Mammary epithelial cell (primary cell): ENCODE results near the gene HOXB8.
A peak's percentile ranks its signal among the peaks of the same experiment; 100 is the strongest.

Experiments
- EZH2 ChIP-seq: IDR thresholded peaks from 2 replicates; pipeline ENCODE4 v1.6.1; 2012; ENCODE audit warnings: low read length, inconsistent platforms, borderline replicate concordance
- TF ChIP-seq, protein P1 (sequence below), 2 donors: IDR thresholded peaks in 1 of 2; conservative IDR thresholded peaks in 1 of 2; 2 replicates each; pipeline ENCODE4 v1.5.1; 2011 to 2012; ENCODE audit warnings: inconsistent platforms in 2 of 2, low read length in 2 of 2, mild to moderate bottlenecking in 2 of 2, control low read depth in 1 of 2, low read depth in 1 of 2; ENCODE audit not compliant: insufficient read depth in 1 of 2; ENCODE audit errors: extremely low read depth in 1 of 2

DNA sequence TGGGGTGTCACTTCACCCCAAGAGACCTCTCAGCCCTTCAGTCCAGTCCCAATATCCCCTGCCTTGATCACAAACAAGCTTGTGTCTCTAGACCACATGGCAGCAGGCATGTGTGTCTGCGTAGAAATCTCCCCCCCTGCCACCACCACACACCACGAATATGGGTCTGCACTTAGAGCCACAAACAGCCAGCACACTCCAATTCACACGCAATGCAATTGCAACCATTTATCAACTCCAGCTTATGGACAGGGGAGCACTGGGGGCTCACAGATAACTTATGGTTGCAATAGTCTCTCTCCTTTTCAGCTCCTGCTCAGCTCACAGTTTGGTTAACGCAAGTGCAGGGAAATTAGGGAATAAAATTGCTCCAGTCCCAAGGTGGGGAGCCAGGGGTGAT is 8.5 kb upstream of the HOXB8 start:
- TF ChIP-seq, protein P1, sequence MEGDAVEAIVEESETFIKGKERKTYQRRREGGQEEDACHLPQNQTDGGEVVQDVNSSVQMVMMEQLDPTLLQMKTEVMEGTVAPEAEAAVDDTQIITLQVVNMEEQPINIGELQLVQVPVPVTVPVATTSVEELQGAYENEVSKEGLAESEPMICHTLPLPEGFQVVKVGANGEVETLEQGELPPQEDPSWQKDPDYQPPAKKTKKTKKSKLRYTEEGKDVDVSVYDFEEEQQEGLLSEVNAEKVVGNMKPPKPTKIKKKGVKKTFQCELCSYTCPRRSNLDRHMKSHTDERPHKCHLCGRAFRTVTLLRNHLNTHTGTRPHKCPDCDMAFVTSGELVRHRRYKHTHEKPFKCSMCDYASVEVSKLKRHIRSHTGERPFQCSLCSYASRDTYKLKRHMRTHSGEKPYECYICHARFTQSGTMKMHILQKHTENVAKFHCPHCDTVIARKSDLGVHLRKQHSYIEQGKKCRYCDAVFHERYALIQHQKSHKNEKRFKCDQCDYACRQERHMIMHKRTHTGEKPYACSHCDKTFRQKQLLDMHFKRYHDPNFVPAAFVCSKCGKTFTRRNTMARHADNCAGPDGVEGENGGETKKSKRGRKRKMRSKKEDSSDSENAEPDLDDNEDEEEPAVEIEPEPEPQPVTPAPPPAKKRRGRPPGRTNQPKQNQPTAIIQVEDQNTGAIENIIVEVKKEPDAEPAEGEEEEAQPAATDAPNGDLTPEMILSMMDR (conservative IDR thresholded peaks at IDR 0.05 in 1 of 2, IDR thresholded peaks at IDR 0.05 in 1 of 2; ENCODE audit: extremely low read depth in 1 of 2, insufficient read depth in 1 of 2, low read depth in 1 of 2, low read length in 2 of 2) = no peak
- TF ChIP-seq EZH2 = peak; percentile 93
